MCF 10A (cell line): Measurements from ENCODE around the gene BEND7. TPM values are rescaled to one million over a fixed set of nuclear protein-coding genes. Genes with fewer than 3 reads are reported as not detected.

Experiments used
- BruUV-seq: library from RNA; stranded (reverse); fragments of 400-500 nt; replicated peaks from 2 replicates; lab custom pipeline; 2021; lab: Mats Ljungman, UMichigan
- CTCF ChIA-PET: fragments of 300-600 bp; sonication (Branson Sonifier 250); formaldehyde crosslinking; extraction: SDS; loops from one replicate; lab custom pipeline; 2021; ENCODE audit warnings: antibody characterized with exemption, inconsistent platforms; lab: Yijun Ruan, JAX
- POLR2A ChIA-PET: fragments of 300-600, 350-650 bp; sonication (Branson Sonifier 250); formaldehyde crosslinking; extraction: SDS; loops from one replicate; lab custom pipeline; 2020; ENCODE audit warnings: antibody characterized with exemption, inconsistent platforms; lab: Yijun Ruan, JAX
- DNase-seq: peaks from one replicate; pipeline ENCODE4 v3.0.0-alpha.2; 2018; ENCODE audit not compliant: unreplicated experiment
- H3K27ac Mint-ChIP-seq: one replicate; pipeline ENCODE4 v1.8.0; 2022; ENCODE audit warnings: mild to moderate bottlenecking, low read depth, mixed read lengths; ENCODE audit not compliant: unreplicated experiment
- H3K27me3 Mint-ChIP-seq: one replicate; pipeline ENCODE4 v1.8.0; 2022; ENCODE audit warnings: mixed read lengths; ENCODE audit not compliant: insufficient read depth, unreplicated experiment
- H3K36me3 Mint-ChIP-seq: one replicate; pipeline ENCODE4 v1.8.0; 2022; ENCODE audit warnings: mild to moderate bottlenecking, moderate library complexity, mixed read lengths; ENCODE audit not compliant: insufficient read depth, unreplicated experiment
- H3K4me1 Mint-ChIP-seq: one replicate; pipeline ENCODE4 v1.8.0; 2022; ENCODE audit warnings: mixed read lengths; ENCODE audit not compliant: insufficient read depth, unreplicated experiment
- H3K4me3 Mint-ChIP-seq: one replicate; pipeline ENCODE4 v1.8.0; 2022; ENCODE audit warnings: mild to moderate bottlenecking, moderate library complexity, mixed read lengths; ENCODE audit not compliant: unreplicated experiment
- H3K9me3 Mint-ChIP-seq: one replicate; pipeline ENCODE4 v1.8.0; 2022; ENCODE audit warnings: mixed read lengths; ENCODE audit not compliant: unreplicated experiment
- CTCF ChIP-seq: fragments of 200-600 bp; IDR thresholded peaks from one replicate; pipeline ENCODE4 v1.8.0; 2022; ENCODE audit warnings: antibody characterized with exemption, mild to moderate bottlenecking; ENCODE audit not compliant: unreplicated experiment
- intact Hi-C: fragments of 100-400 bp; cut with micrococcal nuclease; formaldehyde crosslinking; loops from 2 replicates; pipeline ENCODE4 v1.14.1; 2022
- total RNA-seq: library from RNA; stranded (reverse); gene quantifications from 2 replicates; pipeline ENCODE4 v1.2.3, GENCODE V29; 2022

The BEND7 gene
- total RNA-seq, 1 experiment from 2014 or later, result 12.4 TPM

GRCh38 chr10:13417459-13418126, 111.2 kb downstream of the BEND7 start:
- intact Hi-C loops, result no loop called here
- DNase-seq, result no peak
- TF ChIP-seq CTCF, result no peak
- Mint-ChIP-seq H3K4me3 (no peak overlapping the region), H3K9me3 (no peaks in the 10 kb centered on the region), H3K36me3 (no peaks in the 10 kb centered on the region), H3K27ac (no peak overlapping the region), H3K27me3 (no peaks in the 10 kb centered on the region), H3K4me1 (no peaks in the 10 kb centered on the region)
- ChIA-PET POLR2A (no interaction called here), CTCF (interaction anchor here (1.2 kb wide), 1 partner anchor 45 kb away, joined by 10 read pairs; no protein-coding TSS in a partner anchor)
- BruUV-seq, result no TSS peak

GRCh38 chr10:13416760-13417159, 112.1 kb downstream of the BEND7 start:
- no peaks in the 10 kb centered on the region for H3K36me3 Mint-ChIP-seq
- H3K4me3 Mint-ChIP-seq, result no peak overlapping the region
- no peaks in the 10 kb centered on the region for H3K4me1 Mint-ChIP-seq
- H3K27me3 Mint-ChIP-seq, result no peaks in the 10 kb centered on the region
- H3K27ac Mint-ChIP-seq, result no peak overlapping the region
- BruUV-seq, result no TSS peak
- DNase-seq, result no peak
- ChIA-PET POLR2A (no interaction called here), CTCF (interaction anchor here (0.7 to 1.2 kb wide), 2 partner anchors 32 to 44 kb away, joined by 3 to 10 read pairs; no protein-coding TSS in a partner anchor)
- TF ChIP-seq CTCF, result no peak
- H3K9me3 Mint-ChIP-seq, result no peaks in the 10 kb centered on the region
- intact Hi-C loops, result no loop called here

- Mint-ChIP-seq H3K4me1 (no peaks in the 10 kb centered on the region), H3K36me3 (no peaks in the 10 kb centered on the region), H3K4me3 (no peak overlapping the region), H3K27me3 (no peaks in the 10 kb centered on the region), H3K9me3 (no peaks in the 10 kb centered on the region), H3K27ac (no peak overlapping the region)
- POLR2A ChIA-PET, result no interaction called here
- peak; percentile 17 for TF ChIP-seq CTCF
- CTCF ChIA-PET, result interaction anchor here (0.6 to 1.7 kb wide), 10 partner anchors 10 to 459 kb away, joined by 3 to 6 read pairs (median 4); partner anchors contain the start of gene PRPF18
- intact Hi-C loops, result no loop called here
- no TSS peak for BruUV-seq
- peak; percentile 24 for DNase-seq
These were observed 114.0 kb downstream of the BEND7 start for GRCh38 chr10:13414855-13415254.

GRCh38 chr10:13414137-13414536, 114.7 kb downstream of the BEND7 start:
- no peaks in the 10 kb centered on the region for H3K36me3 Mint-ChIP-seq
- no peak overlapping the region for H3K4me3 Mint-ChIP-seq
- no peaks in the 10 kb centered on the region for H3K4me1 Mint-ChIP-seq
- BruUV-seq, result no TSS peak
- no peak overlapping the region for H3K27ac Mint-ChIP-seq
- ChIA-PET POLR2A (no interaction called here), CTCF (interaction anchor here (1.1 to 1.3 kb wide), 2 partner anchors 12 to 26 kb away, joined by 4 read pairs; no protein-coding TSS in a partner anchor)
- DNase-seq, result no peak
- no peaks in the 10 kb centered on the region for H3K27me3 Mint-ChIP-seq
- H3K9me3 Mint-ChIP-seq, result no peaks in the 10 kb centered on the region
- intact Hi-C loops, result no loop called here
- TF ChIP-seq CTCF, result no peak
